HG03378 (cell line): ENCODE data around the gene CCDC88C.
"Not testable (repeated sequence)": the region's sequence is repeated elsewhere in the genome, so short reads cannot be mapped to it uniquely, and the experiment has no call there.

ENCODE experiments used
- ATAC-seq: cut with Tn5 transposase; IDR thresholded peaks from one replicate; pipeline ENCODE4 v1.9.1; 2021; ENCODE audit warnings: mild to moderate bottlenecking, moderate library complexity; ENCODE audit not compliant: unreplicated experiment

CCDC88C gene

GRCh38 chr14:91416744-91417119 lies 888 bp downstream of the CCDC88C start:
- no peak for ATAC-seq

DNA sequence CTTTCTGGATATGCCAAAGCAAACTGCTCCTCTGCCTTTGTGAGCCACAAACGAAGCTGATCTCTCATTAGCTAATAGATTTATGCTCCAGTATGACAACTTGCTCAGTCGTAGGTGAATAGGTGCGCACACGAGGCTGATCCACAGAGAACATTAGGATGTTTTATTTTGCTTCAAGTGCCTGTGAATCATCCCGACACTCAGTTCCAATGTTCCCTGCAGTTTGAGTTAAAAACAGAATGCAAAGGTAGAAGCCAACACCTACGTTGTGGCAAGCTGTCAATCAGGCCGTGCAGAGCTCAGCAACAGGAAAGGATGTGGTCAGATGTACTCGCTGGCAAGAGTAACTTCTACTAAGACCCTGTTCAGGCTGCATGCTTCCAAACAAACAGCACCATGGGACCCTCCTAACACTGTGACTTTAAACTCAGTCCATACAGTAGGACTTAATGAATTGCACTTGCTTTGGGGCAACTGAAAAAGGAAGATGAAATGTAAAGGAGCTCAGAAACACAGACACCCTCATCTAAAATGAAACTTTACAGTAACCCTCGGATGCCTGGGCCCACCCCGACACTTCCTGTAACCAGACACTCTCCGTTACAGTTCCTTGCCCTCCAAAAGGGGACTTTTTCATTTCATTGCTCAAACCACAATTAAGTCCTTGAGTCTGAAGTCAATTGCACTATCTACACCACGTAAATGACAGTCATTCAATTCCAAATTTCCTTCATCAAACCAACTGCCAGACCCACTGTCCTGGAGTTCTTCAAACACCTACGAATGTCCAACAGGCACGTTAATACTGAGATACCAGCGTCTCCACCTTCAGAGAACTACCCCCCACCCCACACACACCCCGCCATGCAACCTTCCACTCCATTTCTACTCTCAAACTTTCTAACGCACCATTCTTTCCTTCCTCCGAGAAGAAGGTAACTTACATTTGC lies 1.6 kb downstream of the CCDC88C start:
- ATAC-seq, result peak; percentile 67

GRCh38 chr14:91414475-91414833 lies 3.2 kb downstream of the CCDC88C start:
- no peak for ATAC-seq

- no peak for ATAC-seq
Measured at GRCh38 chr14:91413547-91414474, 3.8 kb downstream of the CCDC88C start.

DNA sequence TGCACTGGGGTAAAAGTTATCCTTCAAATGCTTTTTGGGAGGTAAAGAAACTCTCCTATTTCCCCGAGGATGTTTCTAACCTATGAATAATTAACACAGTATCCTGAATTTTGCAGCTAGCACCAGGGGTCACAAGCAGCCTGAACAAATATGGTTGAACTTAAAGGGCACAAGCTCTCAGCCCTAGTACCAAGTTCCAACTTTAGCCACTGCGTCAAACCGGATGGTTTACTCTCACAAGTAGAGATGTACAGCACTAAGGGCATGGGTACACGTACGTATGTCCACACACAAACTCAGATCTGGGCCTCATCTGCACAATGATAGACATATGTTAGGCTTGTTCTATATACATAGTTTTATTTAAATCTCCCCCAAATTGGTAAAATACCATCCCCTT lies 4.7 kb downstream of the CCDC88C start:
- no peak for ATAC-seq

DNA sequence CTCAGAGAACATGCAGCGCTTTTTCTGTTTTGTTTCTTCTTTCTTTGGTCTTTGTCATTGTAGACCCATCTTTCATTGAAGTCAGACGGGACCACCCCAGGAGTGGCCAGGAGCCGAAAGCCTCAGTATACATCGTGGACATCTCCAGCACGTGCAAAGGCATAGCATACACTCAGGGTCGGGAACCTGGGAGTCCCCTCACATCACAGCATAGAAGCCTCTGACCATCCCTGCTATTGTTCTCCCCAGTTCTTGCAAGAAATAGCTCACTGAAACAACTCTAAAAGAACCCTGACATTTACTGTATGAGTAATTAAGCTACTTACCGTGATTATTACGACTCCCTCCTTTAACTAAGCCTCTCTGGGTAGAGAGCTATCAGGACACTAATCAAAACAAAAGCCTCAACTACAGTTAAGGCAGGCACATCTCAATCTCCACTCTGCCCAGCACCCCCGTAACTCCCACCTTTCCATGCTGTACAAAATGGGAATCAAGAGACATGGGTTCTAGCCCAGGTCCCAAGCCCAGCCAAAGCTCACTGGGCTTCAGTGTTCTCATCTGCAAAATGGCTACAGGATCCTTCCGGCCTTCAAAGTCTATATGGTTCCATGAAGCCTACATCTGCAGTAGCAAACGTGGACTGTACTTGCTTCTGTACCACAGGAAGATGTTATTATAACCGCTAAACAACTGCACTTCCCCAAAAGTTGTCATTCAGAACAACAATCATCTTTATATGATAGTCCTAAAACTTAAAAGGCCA lies 6.7 kb downstream of the CCDC88C start:
- ATAC-seq, result no peak

DNA sequence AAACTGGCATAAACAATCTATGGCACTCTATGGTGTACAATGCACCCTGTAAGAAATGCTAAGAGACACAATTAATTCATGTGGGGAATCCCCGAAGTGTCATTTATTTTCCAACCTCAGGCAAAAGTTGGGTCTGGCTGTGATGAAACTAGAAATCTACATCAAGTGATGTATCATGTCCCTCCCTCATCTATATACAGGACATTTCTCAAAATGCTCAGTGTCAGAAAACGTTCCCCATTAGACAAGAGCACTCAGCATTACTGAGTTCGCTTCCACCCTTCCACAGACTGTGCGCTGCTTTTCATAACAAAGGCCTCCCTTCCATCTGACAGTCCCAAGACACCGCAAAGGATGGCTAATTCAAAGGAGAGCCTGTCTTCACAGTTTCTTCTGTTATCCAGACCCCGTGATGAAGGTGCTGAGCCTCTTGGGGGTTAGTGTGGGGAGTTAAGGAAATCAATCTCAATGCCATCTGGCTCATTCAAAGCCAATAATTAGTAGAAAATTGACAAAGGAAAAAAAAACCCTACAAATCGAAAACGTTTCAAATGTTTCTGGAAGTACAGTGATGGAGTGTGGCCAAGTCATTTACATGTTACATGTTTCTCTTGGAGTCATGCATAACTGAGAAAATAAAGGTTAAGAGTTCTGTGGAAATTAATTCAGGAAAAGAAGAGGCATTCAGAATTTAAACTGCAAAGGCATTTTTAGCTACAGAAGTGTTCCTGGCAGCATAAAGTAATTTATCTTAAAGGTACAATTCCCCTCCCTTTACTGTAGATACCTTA lies 7.5 kb downstream of the CCDC88C start:
- ATAC-seq, result no peak

- ATAC-seq, result not testable (repeated sequence)
Measured at GRCh38 chr14:91409240-91409639, 8.4 kb downstream of the CCDC88C start.

GRCh38 chr14:91406982-91407381 lies 10.6 kb downstream of the CCDC88C start:
- ATAC-seq, result no peak

- ATAC-seq, result no peak
Measured at GRCh38 chr14:91406451-91406850, 11.2 kb downstream of the CCDC88C start.

DNA sequence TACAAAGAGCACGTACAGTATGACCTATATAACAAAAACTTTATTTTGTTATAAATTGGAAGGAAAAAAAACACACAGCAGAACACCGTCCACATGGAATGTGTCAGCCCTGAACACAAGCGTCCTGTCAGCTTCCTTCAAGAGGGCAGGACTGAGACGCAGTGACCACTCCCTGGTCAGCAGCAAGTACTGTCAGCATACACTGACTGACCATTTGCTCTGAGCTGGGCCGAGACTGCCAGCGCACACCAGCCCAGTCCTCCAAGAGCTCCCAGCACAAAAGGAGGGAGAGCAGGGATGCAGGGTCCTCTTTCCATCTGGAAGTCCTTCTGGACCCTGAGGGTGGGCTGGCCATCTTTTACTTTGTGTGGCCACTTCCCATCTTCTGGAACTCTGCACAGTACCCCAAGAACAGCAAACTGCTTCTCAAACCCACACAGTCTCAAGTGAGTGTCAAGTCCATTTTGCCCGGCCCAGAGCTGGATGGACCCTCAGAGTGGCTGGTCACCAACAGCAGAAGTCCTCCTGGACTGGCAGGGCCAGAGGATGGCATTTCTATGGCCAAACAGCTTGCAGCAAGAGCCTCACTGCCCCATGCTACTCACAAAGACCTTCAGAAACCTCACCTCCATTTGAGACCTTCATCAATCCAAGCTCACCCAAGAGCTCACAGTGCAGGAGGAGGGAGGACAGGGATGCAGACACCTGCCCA lies 11.7 kb downstream of the CCDC88C start:
- ATAC-seq, result no peak

GRCh38 chr14:91405241-91405721 lies 12.3 kb downstream of the CCDC88C start:
- ATAC-seq, result no peak

- ATAC-seq, result no peak
Measured at GRCh38 chr14:91402771-91403600, 14.6 kb downstream of the CCDC88C start.

DNA sequence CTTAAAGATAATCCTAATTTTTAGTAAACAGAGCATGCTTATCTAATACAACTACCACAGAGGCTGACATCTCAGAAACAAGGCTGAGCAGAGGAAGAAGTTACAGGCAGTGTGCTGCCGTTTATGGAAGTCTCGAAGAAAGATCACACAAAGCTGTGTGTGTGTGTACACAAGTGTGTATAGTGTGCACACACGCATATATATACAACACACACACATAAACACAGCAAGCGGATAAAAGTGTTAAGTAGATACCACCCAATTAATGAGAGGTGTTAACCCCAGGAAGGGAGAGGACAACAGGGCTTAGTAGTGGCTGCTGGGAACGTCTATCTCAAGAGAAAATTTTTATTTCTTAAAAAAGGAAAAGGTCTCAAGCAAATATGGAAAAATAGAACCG lies 15.3 kb downstream of the CCDC88C start:
- ATAC-seq, result no peak

DNA sequence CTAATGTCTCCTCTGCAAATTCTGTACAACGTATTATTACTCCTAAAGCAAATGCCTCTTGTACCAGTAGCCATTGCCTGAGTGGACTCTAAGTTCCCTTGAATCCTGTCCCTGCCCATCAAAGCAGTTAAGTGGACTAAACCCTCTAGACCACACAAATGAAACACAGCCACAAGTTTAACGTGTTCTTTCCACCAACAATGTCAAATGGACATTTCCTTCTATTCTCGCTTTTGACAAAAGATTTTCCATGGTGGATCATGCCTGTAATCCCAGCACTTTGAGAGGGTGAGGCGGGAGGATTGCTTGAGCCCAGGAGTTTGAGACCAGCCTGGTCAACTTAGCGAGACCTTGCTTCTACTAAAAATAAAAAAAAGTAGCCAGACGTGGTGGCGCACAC lies 15.9 kb downstream of the CCDC88C start:
- ATAC-seq, result no peak

GRCh38 chr14:91400696-91401095 lies 16.9 kb downstream of the CCDC88C start:
- ATAC-seq, result no peak

DNA sequence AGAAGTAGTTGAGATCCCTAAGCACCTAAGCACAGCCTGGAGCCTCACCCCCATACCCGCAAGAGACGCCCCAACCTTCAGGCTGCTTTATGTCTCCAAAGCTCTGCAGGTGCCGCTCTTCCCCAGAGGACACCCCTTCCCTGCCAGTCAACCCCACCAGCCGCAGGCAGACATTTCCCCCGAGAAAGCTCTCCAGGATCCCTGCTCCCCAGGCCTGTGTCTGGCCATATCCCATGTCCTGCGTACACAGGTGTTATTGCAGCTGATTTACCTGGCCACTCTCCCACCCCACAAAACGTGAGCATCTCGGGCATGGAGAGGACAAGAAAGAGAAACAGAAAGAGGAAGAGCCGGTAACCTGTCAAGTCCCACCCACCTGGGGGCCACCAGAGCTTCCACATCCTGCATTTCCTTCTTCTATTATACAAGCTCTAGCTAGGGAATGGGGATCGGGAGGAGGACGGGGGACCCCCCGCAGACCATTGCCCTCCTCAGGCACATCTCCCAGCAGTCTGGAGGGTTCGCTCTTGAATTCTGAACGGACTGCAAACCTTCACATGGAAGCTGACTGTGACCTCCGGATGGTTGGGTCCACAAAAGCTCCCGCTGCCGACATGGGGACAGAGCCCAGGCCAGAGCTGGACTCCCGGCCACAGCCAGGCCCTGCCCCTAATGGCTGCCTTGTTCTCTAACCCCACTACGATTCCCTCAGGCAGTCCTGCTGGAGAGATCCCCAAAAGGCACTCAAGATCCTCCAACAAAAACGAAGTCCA lies 17.6 kb downstream of the CCDC88C start:
- ATAC-seq, result no peak

DNA sequence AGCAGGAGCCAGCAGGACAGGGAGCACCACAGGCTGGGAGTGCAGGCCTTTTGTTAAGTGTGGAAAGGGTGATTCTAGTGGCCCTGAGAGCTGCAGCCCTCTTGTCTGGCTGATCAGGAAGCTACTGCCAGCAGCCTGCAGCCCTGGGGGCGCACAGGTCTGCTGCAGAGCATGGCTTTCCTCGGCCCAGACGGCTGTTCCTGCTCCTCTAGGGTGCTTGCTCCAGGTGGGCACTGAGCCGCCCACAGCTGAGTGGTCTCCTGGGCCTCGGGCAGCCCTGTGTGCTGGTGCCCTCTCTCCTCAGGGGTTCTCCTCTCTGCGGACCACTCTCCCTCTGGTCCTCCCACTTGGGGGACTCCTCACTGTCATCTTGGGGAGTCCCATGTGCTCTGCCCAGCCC lies 18.9 kb downstream of the CCDC88C start:
- ATAC-seq, result no peak
